ENCODE results near the gene ATG101. TPM values are rescaled to one million over a fixed set of nuclear protein-coding genes. Genes with fewer than 3 reads are reported as not detected.
A peak's percentile ranks its signal among the peaks of the same experiment; 100 is the strongest.

ATG101 gene
- total RNA-seq, 2 donors from 2014 or later = 43.0 to 46.6 TPM

GRCh38 chr12:52032446-52032803 lies 37.4 kb upstream of the ATG101 start:
- ATAC-seq (ENCODE audit: insufficient number of reproducible peaks, low FRiP score, low read depth) = no peak
- peak overlapping the region; percentile 74 for H3K4me3 ChIP-seq

GRCh38 chr12:52032804-52033445 lies 36.9 kb upstream of the ATG101 start:
- Histone ChIP-seq H3K27ac (peak overlapping the region; percentile 94 to 98), H3K27me3 (replicated peaks; ENCODE audit: insufficient read depth) (no peaks in the 10 kb centered on the region), H3K4me3 (peak overlapping the region; percentile 74), H3K36me3 (no peaks in the 10 kb centered on the region), H3K9me3 (no peaks in the 10 kb centered on the region), H3K4me1 (ENCODE audit: control insufficient read depth in 1 of 2, low read depth in 2 of 2) (peaks cover 13 to 25% of the 10 kb centered on the region in 2 donors)
- TF ChIP-seq CTCF (IDR thresholded peaks at IDR 0.05) = no peak
- ATAC-seq (ENCODE audit: insufficient number of reproducible peaks, low FRiP score, low read depth) = peak; percentile 73
- peak; percentile 92 for DNase-seq (ENCODE audit: low spot score)

More at GRCh38 chr12:52032446-52032803, 37.4 kb upstream of the ATG101 start:
- no peak for TF ChIP-seq CTCF (IDR thresholded peaks at IDR 0.05)
- Histone ChIP-seq H3K36me3 (no peaks in the 10 kb centered on the region), H3K27me3 (replicated peaks; ENCODE audit: insufficient read depth) (no peaks in the 10 kb centered on the region), H3K4me1 (ENCODE audit: control insufficient read depth in 1 of 2, low read depth in 2 of 2) (peaks cover 12 to 25% of the 10 kb centered on the region in 2 donors), H3K9me3 (no peaks in the 10 kb centered on the region), H3K27ac (peak overlapping the region; percentile 94 to 98)
- peak; percentile 70 for DNase-seq (ENCODE audit: low spot score)

- Histone ChIP-seq H3K4me3 (peak overlapping the region; percentile 74), H3K4me1 (ENCODE audit: control insufficient read depth in 1 of 2, low read depth in 2 of 2) (peaks cover 15 to 32% of the 10 kb centered on the region in 2 donors), H3K9me3 (no peaks in the 10 kb centered on the region), H3K27ac (peak overlapping the region; percentile 94 to 98), H3K36me3 (no peaks in the 10 kb centered on the region), H3K27me3 (replicated peaks; ENCODE audit: insufficient read depth) (no peaks in the 10 kb centered on the region)
- no peak for TF ChIP-seq CTCF (IDR thresholded peaks at IDR 0.05)
- DNase-seq (ENCODE audit: low spot score) (no peak), ATAC-seq (ENCODE audit: insufficient number of reproducible peaks, low FRiP score, low read depth) (no peak)
Measured at GRCh38 chr12:52033446-52034140, 36.2 kb upstream of the ATG101 start.

GRCh38 chr12:52035190-52035589 lies 34.6 kb upstream of the ATG101 start:
- Histone ChIP-seq H3K27me3 (replicated peaks; ENCODE audit: insufficient read depth) (no peaks in the 10 kb centered on the region), H3K27ac (peak overlapping the region in 1 of 2 donors; percentile 91), H3K9me3 (no peaks in the 10 kb centered on the region), H3K4me1 (ENCODE audit: control insufficient read depth in 1 of 2, low read depth in 2 of 2) (peaks cover 20 to 40% of the 10 kb centered on the region in 2 donors), H3K4me3 (no peak overlapping the region), H3K36me3 (no peaks in the 10 kb centered on the region)
- DNase-seq (ENCODE audit: low spot score) (no peak), ATAC-seq (ENCODE audit: insufficient number of reproducible peaks, low FRiP score, low read depth) (no peak)
- TF ChIP-seq CTCF (IDR thresholded peaks at IDR 0.05) = no peak

- DNase-seq (ENCODE audit: low spot score) = no peak
- ATAC-seq (ENCODE audit: insufficient number of reproducible peaks, low FRiP score, low read depth) = no peak
- H3K4me1 ChIP-seq (ENCODE audit: control insufficient read depth in 1 of 2, low read depth in 2 of 2) = peaks cover 20 to 40% of the 10 kb centered on the region in 2 donors
Measured at GRCh38 chr12:52035926-52036325, 33.9 kb upstream of the ATG101 start.

More at GRCh38 chr12:52035926-52036325, 33.9 kb upstream of the ATG101 start:
- TF ChIP-seq CTCF (IDR thresholded peaks at IDR 0.05) = no peak
- H3K9me3 ChIP-seq = no peaks in the 10 kb centered on the region
- H3K4me3 ChIP-seq = no peak overlapping the region
- H3K27ac ChIP-seq = peak overlapping the region; percentile 91
- H3K27me3 ChIP-seq (replicated peaks; ENCODE audit: insufficient read depth) = no peaks in the 10 kb centered on the region
- H3K36me3 ChIP-seq = no peaks in the 10 kb centered on the region

Measured in thoracic aorta (tissue), 2 donors.